HG03457 (cell line): Measurements from ENCODE around the gene CMC1.

Experiments used
- ATAC-seq: cut with Tn5 transposase; IDR thresholded peaks from one replicate; pipeline ENCODE4 v1.9.1; 2021; ENCODE audit warnings: moderate number of reproducible peaks; ENCODE audit not compliant: unreplicated experiment

Gene CMC1

DNA sequence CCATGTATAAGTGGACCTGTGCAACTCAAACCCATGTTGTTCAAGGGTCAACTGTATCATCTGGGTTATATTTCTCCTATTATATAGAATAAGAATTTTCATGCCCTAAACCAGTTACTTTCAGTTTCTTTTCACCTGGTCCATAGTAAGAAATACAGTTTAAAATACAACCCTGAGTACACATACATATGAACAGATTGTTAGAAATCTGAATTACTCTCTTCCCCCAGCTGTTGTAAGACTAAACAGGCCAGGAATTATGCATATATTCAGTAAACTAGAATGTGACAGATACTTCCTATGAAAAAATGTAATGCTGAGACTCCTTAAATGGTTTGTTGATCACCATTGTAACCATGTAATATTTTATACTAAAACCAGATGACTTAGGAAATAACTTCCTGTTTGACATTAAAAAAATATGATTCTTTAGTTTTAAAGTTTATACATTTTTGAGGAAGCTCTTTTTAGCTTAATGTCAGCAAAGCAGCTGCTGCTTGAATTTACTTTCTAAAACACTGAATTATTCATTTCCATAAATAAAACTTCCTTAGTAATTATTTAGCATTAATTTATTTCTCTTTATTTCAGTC lies 54.6 kb downstream of the CMC1 start:
- no peak for ATAC-seq

DNA sequence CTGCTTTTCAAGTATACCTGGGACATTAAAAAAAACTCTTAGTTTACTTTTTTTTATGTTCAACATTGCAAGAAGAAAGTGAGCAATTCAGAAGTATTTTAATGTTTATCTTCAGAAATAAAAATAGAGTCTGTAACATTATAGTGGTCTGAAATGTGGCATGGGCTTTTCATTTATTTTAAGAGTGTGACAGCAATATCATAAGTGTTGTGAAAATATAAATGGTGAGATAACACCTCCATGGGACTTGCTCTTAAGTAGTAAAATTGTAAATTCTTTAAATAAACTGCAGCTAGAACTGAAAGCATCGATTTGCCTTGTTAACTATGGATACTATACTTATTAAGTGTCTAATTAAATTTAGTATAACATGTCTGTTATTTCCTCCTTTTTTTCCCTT lies 58.3 kb downstream of the CMC1 start:
- ATAC-seq, result no peak

DNA sequence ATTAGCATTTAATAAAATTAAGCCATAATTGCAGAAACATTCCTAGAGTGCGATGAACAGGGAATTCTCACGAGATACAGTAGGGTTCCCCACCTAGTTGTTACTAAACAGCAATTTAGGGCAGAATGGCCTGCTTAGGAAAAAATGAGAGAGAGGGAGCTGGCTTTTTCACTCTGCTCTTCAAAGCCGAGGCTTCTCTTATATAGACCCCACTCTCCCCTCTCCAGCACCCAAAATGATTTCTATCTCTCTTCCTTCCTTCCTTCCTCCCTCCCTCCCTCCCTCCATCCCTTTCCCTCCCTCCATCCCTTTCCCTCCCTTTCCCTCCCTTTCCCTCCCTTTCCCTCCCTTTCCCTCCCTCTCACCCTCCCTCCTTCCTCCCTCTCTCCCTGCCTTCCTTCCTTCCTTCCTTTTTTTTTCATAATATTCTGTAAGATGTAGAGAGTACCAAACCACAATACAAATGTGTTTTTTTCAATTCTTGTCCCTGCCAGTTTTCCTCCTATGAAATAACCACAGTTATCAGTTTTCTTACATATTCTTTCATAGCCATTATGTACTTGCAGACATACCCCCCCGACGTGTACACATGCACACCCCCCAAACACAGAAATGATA lies 59.0 kb downstream of the CMC1 start:
- no peak for ATAC-seq

DNA sequence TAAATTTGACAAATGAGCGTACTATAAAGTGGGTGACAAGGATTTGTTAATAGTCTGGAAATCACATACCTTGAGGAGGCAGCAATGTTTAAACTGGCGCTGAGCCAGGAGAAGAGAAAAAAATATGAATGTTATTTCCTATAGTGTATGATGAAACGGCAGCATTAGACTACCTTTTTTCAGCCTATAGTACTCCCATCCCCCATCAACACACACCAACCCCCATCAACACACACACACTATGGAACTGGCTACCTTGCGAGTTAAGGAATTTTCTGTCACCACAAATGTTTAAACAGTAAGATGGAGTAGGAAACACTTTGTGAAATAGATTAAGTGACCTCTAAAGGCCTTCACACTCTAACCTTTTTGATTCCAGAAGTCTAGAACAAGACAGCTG lies 60.3 kb downstream of the CMC1 start:
- no peak for ATAC-seq

DNA sequence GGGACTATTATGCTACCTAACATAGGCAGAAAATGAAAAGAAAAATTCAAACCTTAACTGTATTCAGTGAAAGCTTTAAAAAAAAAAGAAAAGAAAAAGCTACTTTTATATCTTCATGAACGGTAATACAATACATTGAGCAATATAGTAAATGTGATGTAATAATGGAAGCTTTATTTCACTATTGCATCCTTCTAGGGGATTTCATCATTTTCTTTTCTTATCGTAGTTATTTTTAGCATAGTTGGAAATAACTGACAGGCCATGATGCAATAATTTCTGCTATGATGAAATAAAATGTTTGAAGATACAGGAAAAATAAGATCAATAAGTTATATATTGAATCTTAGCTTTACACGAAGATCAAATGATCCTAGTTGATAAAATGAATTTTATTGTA lies 66.8 kb downstream of the CMC1 start:
- no peak for ATAC-seq

DNA sequence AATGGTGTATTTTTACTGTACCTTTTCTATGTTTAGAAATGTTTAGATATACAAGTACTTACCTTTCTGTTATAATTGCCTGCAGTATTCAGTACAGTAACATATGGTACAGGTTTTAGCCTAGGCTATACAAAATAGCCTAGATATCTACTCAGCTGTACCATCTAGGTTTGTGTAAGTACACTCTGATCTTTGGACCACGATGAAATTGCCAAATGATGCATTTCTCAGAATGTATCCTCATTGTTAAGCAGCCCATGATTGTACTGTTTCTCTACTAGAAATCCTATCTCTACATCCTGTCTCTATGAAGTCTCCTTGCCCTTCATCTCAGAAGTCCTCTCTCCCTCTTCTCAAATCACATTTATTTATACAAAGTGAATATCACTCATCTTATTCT lies 74.3 kb downstream of the CMC1 start:
- no peak for ATAC-seq

DNA sequence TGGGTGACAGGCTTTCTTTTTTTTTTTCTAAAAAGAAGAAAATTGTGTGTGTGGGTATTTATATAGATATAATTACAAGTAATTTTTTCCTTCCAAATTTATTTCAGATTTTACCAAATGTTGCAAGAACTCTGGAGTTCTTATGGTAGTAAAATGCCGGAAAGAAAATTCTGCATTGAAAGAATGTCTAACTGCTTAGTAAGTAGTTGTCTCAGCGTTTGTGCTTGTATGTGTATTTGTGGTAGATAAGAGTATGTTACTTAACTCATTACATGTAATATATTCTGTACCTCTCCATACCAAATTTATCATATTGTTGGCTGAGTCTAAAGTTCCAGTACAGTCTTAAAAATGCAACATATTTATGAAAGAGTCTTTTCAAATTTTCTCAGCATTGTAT lies 74.8 kb downstream of the CMC1 start:
- no peak for ATAC-seq

DNA sequence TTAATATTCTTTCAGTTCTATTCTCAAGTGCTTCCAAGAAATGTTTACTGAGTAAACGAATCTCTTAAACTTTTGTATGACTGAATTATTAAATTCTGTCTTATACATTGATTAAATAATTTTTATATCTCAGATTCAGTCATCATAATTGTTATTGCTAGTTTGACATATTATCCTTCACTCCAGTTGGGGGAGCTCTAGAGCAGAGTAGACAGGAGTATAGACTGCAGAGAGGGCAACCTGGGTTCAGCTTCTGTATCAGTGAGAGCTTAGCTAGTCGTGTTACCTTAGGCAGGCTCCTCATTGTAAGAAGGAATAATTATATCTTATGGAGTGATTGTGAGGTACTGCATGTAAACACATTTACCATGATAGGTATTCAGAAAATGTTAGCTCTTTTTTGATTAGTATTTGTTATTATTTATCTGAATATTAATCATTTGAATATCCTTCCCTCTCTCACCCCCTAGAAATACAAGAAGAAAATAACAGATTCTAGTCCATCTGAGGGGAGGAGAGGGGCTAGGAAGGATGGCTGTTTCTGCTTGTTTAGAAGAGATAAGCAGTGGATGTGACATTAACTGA lies 76.1 kb downstream of the CMC1 start:
- peak; percentile 93 for ATAC-seq

DNA sequence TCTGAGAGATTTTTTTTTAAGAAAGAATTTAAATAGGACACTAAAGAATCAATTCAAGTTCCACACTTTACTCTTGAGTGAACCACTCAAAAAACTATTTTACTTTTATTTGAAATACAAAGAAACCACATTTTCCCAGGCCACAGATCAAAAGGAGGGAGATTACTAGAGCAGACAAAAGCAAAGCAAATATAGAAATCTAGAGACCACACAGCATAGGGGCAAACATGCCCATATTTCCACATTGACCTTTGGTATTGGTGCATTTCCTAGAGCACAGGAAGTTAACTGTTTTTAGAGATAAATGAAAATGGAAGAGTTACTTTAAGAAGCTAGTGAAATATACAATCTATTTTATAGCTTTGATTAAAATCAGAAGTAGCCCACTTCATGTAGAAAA lies 79.6 kb downstream of the CMC1 start:
- no peak for ATAC-seq

DNA sequence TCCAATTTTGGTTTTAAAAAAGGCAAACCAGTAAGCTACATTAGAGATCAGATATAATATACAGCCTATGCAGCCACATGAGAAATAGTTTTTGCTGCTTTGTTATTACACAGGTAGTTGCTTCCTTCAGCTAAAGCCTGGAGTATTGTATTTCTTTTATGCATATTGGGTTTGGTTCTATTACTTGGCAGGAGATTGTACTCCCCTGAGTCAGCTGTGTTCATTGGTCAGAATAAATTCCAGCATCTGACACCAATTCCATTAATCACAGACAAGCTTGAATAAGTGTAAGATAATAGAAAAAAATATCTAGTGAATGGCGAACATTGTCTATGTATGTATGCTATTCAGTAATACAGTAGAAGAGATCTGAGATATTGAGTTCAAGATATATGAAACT lies 81.0 kb downstream of the CMC1 start:
- no peak for ATAC-seq

DNA sequence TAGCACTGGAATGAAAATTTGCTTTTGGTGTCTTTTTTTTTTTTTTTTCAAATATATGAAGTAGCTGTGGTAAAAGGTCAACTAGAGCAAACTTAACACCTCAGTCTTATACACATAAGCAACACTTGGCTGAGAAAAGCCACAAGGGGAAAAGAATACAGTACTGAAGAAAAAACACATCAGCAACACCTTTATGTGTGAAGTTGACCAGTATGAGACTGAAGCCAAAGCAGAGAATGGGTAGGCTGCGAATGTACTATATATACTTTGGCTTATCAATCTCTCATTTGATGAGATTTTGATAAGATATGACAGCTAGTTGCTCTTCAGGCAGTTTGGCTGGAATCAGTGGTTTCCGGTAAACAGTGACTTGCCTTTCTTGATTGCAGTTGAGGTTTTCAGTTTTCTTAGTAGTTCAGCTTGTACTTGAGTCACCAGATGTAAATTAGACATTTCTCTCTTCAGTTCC lies 85.1 kb downstream of the CMC1 start:
- peak; percentile 62 for ATAC-seq

DNA sequence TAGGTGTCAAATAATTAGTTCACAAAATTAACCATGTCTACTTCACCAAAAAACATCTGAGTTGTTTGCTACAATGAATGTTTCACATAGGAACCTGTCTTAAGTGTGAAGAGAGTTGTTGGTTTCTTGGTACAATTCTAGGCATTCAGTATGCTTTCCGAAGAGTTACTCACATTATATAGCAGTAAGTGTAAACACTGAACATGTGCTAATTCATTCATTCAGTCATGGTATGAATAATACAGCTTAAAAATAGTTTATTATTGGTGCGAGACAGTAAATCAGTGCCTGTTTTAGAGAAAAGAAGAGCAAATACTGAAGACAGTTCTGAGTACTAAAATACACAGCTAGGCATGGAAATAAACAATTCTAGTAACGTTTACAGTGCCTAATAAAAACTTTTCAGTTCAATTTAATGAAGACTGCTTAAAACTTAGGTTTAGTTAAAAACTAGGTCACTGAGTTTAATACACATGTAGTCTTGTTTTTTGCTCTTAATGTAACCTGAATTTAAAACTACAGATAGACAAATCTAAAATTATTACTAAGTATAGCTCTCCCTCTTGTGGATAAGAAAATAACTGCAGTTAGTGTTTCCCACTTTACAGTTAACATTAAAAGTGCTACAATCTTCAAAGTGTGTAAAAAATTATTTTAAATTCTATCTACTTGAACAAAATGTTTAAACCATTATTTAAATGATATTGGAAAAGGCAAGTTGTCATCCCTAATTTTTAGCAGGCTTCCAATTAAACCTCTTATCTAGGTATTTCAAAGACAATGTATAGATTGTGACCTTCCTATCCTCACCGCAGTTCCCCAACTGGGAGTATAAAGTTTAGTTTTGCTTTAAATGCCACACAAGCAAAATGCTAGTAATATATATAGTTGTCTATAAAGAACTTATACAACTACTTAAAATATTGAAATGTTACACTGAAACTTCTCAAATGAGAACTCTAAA lies 87.1 kb downstream of the CMC1 start:
- no peak for ATAC-seq

DNA sequence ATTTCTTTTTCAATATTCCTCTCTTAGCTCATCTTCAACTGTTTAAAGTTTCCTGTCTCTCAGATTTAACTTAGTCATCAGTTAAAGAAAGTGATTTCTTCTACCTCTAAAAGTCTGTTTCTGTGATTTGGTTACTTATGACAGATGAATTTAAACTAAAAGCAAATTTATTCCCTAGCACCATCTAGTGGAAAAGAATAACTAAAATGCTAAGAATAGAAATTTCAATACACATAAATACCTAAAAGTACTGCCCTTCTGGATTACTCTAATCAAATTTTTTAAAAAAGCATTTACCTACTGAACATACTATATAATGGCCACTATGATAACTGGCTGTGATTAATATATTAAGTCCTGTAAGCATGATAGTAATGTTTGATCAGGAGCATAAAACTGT lies 93.1 kb downstream of the CMC1 start:
- ATAC-seq, result no peak

DNA sequence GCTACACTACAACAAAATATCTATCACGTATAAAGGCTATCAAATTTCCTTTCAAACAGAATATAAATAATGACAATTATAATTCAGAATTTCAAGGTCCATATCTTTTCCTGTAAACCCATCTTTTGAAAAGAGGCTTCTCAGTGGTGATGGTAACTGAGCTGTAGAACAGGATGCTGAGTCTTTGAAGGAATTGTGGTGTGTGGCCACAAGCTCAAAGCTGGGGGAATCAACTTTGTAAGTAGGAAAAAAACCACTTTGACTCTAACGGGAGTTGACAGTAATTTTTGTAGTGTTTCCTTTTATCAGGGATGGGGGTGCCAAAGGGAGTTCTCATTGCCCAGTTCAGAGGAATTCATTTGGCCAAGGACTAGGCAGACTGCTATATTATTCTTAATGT lies 93.8 kb downstream of the CMC1 start:
- no peak for ATAC-seq

DNA sequence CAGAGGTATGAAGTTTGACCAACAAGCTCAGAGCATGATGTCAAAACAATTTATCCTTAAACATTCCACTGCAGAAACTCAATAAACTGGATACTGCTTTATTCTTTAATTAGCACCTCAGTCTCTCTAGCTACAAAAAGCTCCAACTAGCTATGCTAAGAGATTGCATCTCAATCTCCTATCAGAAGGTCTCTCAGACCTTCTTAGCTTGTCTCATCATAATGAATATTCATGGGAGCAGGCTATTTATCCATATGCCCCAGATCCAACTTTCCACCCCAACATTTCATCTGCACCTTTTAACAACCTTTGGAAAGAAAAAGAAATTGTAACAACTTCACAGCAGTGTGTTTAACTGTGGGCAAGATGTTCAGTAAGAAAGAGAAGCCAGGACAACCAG lies 95.8 kb downstream of the CMC1 start:
- ATAC-seq, result no peak

DNA sequence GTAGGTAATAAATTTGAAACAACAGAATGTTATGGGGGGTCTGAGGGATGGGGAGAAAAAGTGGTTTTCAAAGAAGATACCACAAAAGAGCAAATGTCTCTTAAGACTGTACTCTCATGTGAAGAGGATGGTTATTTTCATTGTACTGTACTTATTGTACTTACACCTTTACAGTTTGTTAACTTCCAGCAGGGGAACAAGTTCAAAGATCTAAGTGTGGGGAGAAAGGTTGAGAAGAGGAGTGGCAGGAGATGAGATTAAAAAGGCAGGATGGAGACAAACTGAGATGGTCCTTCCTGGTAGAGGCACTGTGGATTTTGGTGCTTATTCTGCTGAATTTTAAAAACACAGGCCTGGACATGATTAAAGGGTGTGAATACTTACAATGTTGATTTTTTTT lies 101.7 kb downstream of the CMC1 start:
- ATAC-seq, result no peak

DNA sequence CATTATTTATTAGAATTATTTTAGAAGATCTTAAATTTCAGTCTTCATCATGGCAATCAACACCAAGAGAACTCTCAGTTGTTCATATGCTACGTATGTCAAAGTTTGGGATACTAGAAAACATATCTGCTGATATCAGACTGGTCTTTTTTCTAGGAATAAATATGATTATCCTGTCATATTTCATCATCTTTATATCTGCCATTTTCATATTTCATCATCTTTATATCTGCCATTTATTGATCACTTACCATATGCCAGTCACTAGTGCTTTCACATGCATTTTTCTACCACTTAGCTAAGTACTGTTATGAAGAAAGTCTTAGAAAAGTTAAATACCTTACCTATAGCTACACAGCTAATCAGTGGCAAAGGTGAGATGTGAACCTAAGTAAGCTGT lies 104.3 kb downstream of the CMC1 start:
- ATAC-seq, result no peak

DNA sequence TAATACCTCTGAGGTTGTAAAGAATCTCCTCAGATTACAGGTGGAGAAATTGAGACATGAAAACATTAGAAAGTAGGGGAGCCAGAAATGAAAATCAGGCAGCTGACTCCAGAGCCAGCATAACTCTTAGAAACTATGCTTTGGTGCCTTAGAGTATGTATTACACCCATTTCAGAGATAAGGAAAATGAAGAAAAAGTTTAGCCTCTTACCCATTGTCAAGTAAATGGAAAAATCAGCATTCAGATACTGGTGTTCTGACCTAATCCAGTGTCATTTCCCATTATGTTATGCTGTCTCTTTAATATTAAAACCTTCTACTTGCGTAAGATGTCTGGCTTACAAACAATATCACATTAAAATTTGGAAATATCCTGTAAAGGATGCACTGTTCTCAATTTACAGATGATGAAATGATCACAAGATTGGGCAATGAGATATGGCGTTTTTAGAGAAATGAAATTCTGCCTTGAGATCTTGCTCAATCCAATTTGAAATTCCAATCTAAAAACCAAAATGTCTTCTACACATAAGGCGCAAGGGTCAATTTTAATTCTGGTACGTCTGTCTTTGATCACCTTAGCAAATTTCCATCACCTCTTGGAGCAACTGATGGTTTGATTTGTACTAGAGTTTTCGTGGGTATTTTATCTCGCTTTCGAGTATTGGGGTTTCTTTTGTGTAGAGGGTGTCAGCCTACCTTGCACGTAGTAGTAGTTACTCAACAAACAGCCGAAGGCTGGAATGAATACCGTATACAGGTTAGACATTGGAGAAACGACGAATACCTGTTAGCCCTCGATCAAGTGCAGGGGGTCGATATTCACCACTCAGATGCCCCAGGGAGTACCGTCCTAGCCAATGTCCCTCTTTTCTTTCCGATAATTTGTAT lies 106.2 kb downstream of the CMC1 start:
- ATAC-seq, result no peak

DNA sequence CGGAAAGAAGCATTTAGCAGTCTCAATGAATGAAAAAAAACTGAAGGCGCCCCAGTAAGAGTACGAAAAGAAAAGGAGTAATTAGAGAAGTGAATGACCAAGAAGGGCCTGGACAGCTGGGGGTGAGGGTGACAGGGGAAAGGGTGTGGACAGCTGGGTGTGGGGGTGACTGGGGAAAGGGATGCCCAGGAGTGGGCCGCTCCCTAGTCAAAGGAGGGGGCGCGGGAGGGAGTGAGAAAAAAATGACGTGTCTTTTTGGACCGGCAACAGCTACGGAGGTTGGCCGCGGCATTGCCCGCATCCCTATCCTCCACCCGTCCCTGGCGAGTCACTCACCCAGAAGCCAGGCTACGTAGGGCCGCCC lies 106.8 kb downstream of the CMC1 start:
- ATAC-seq, result no peak

DNA sequence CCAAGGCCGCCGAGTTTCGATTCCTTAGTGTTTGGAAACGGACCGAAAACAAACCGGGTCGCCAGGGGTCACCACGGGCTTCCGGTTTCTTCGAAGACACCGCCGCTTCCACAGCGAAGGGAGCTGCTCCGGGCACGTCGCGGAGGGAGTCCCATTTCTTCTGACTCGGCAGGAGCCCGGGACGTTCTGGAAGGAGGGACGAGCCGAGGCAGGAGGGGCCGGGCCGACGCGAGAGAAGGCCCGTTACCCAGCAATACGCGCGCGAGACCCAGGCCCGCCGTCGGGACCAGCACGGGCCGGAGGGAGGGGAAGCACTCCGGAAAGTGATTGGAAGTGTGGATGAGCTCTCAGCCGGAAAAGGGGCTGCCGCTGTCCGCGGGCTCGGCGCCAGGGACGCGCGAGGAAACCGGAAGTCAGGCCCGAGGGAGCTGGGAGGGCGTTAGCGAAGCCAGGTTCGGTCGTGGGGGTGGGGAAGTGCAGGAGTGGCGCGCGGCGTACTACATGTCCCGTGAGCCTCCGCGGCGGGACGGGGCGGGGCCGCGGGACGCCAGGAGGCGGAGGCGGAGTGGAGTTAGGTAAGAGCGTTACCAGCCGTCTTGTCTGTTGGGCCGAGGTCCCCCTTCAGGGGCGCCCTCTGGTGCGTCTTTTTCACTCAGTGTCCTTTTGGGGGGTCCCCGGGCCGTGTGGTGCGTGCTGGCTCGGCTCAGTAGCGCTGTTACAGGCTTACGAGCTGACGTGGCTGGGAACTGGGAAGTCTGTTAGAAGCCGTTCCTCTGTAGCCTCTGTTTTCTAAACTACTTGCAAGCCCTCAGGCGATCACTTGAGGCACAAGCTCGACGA lies 107.4 kb downstream of the CMC1 start, which contains the start of the genes AZI2 and ZCWPW2:
Gene AZI2 (minus strand): TSS at position 196 of the 840 bp plus-strand sequence. CDS start 8,207 bp downstream, outside the sequence.
Gene ZCWPW2 (plus strand): TSS at position 93 of the 840 bp plus-strand sequence. CDS start 64,348 bp downstream, outside the sequence.
- ATAC-seq, result peak; percentile 90
